Peyer's patch (tissue), 4 donors: ENCODE results near the gene SYNGR1. TPM values are rescaled to one million over a fixed set of nuclear protein-coding genes. Genes with fewer than 3 reads are reported as not detected.

ENCODE experiments used
- DNase-seq, 3 donors: peaks; one replicate each; pipeline ENCODE4 v3.0.0-alpha.2; 2017 to 2019
- H3K27ac ChIP-seq, 4 donors: fragments of 200-600 bp; sonication (generic); one replicate each; pipeline ENCODE4 v1.5.1; 2016 to 2019
- H3K27me3 ChIP-seq, 2 donors: fragments of 200-600 bp; sonication (generic); one replicate each; pipeline ENCODE4 v1.5.1; 2019
- H3K36me3 ChIP-seq, 3 donors: fragments of 200-600 bp; sonication (generic); one replicate each; pipeline ENCODE4 v1.5.1; 2016 to 2019
- H3K4me1 ChIP-seq, 4 donors: fragments of 200-600 bp; sonication (generic); one replicate each; pipeline ENCODE4 v1.5.1; 2016 to 2019
- H3K4me3 ChIP-seq, 4 donors: fragments of 200-600 bp; sonication (generic); 1 replicate in 3 of 4; 2 replicates in 1 of 4; pipeline ENCODE4 v1.5.1; 2016 to 2019; ENCODE audit warnings: mild to moderate bottlenecking in 1 of 4
- H3K9me3 ChIP-seq, 4 donors: fragments of 200-600 bp; sonication (generic); one replicate each; pipeline ENCODE4 v1.5.1; 2016 to 2019; ENCODE audit warnings: mild to moderate bottlenecking in 1 of 4
- POLR2A ChIP-seq, 2 donors: fragments of 450-650 bp; IDR thresholded peaks; one replicate each; pipeline ENCODE4 v1.5.1; 2017; ENCODE audit warnings: antibody characterized with exemption in 2 of 2, mild to moderate bottlenecking in 2 of 2, moderate library complexity in 2 of 2
- total RNA-seq, 4 donors: library from RNA; depleted of rRNA; stranded (reverse); fragments of >200 nt; gene quantifications; one replicate each; pipeline ENCODE4 v1.1.0, GENCODE V29; 2016
- TF ChIP-seq, protein P1 (sequence below), 6 experiments: fragments of 450-650 bp in 4 of 6; fragments of 200-600 bp in 2 of 6; sonication (generic) in 1 of 6; IDR thresholded peaks; one replicate each; pipeline ENCODE4 v1.5.1; 2017 to 2019; ENCODE audit warnings: antibody characterized with exemption in 6 of 6, mild to moderate bottlenecking in 3 of 6, moderate library complexity in 1 of 6

The SYNGR1 gene
- total RNA-seq, 4 donors from 2014 or later, result 0.35 to 22.3 (median 2.5) TPM

DNA sequence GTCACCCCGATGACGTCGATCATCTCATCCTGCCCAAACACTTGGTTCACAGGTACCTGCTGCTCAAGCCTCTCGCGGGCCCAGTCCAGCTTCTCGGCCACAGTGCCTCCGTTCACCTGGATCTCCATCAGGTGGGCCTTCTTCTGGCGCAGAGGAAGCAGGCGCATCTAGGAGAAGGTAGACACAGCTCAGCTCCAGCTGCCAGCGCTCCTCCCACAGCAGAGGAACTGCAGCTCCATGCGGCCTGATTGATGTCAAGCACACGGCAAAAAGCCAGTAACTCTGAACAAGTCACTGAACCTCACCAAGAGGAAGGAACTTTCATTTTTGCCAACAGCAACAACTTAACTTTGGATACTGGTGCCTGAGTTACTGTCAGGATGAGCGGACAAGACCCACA, 34.4 kb upstream of the SYNGR1 start:
- Histone ChIP-seq H3K36me3 (peaks cover 0 to 66% (median 5%) of the 10 kb centered on the region in 3 donors), H3K9me3 (no peaks in the 10 kb centered on the region), H3K27ac (no peak overlapping the region), H3K4me1 (peaks cover 5 to 37% (median 25%) of the 10 kb centered on the region in 4 donors), H3K27me3 (no peaks in the 10 kb centered on the region), H3K4me3 (no peak overlapping the region)
- DNase-seq, result peak in 1 of 3 donors; percentile 36
- TF ChIP-seq, protein P1, sequence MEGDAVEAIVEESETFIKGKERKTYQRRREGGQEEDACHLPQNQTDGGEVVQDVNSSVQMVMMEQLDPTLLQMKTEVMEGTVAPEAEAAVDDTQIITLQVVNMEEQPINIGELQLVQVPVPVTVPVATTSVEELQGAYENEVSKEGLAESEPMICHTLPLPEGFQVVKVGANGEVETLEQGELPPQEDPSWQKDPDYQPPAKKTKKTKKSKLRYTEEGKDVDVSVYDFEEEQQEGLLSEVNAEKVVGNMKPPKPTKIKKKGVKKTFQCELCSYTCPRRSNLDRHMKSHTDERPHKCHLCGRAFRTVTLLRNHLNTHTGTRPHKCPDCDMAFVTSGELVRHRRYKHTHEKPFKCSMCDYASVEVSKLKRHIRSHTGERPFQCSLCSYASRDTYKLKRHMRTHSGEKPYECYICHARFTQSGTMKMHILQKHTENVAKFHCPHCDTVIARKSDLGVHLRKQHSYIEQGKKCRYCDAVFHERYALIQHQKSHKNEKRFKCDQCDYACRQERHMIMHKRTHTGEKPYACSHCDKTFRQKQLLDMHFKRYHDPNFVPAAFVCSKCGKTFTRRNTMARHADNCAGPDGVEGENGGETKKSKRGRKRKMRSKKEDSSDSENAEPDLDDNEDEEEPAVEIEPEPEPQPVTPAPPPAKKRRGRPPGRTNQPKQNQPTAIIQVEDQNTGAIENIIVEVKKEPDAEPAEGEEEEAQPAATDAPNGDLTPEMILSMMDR (IDR thresholded peaks at IDR 0.05), result no peak

DNA sequence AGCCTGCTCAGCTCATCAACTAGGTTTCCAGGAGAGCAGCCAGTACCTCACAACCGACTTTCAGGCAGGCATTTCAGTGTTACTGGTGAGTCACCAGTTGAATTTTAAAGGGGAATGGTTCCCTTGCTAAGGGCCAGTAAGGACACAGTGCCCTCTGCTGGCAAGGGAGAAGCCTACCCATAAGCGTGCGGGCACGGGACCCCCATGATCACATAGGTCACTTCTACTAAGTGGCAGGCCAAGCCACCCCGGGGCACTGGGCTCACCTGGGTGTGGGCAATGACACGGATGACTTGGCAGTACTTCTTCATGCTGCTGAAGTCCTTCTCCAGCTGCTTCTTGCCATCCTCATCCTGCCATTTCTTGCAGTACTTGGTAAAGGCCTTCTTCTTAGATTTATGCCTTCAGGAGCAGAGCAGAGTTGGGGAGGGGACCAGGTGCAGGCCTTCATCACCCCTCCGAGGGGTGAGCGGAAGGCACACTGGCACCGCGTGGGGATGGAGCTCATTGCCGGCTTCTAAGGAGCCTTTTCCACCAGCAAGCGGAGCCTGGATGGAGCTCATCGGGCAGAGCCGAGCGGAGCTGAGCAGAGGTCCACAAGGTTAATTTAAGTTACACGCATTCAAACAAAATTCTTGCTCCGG, 33.2 kb upstream of the SYNGR1 start:
- peaks cover 0 to 63% (median 5%) of the 10 kb centered on the region in 3 donors for H3K36me3 ChIP-seq
- peak overlapping the region in 2 of 4 donors; percentile 18 to 20 for H3K4me3 ChIP-seq
- peaks cover 5 to 37% (median 25%) of the 10 kb centered on the region in 4 donors for H3K4me1 ChIP-seq
- DNase-seq, result peak; percentile 73 to 84 (median 75)
- no peaks in the 10 kb centered on the region for H3K9me3 ChIP-seq
- no peaks in the 10 kb centered on the region for H3K27me3 ChIP-seq
- peak overlapping the region in 3 of 4 donors; percentile 38 to 89 (median 45) for H3K27ac ChIP-seq
- TF ChIP-seq POLR2A (IDR thresholded peaks at IDR 0.05), result no peak
- TF ChIP-seq, protein P1 (IDR thresholded peaks at IDR 0.05), result peak; percentile 75 to 86 (median 79)

DNA sequence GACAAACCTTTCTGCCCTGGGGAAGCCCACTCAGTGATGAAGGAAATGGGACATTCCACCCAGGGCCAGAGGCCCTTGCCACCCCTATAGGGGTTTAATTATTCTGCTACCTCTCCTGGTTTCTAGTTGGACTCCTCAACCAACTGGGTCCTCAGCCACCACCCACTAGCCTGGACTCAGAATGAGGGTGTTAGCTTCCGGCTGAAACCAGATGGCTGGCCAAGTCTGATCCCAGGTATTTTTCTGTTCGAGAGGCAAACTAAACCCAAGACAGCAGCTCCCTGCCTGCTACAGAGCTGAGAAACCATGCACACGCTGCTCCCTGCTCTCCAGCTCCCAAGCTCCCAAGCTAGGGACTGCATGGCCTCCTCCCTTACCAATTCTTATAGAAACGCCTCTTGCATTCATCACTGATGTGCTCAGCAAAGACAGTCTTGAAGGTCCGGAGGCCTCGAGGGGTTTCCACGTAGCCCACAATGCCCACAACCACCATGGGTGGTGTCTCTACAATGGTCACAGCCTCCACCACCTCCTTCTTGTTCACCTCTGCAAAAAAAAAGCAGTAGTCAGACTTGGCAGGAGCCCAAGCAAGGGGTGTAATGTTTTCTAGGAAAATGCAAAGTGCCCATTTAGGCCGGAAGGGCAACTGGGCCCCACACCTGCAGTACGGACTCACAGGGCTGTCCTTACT, 32.6 kb upstream of the SYNGR1 start:
- peak; percentile 46 to 74 (median 57) for DNase-seq
- Histone ChIP-seq H3K27ac (peak overlapping the region; percentile 89 to 99 (median 94)), H3K27me3 (no peaks in the 10 kb centered on the region), H3K9me3 (no peaks in the 10 kb centered on the region), H3K36me3 (peaks cover 0 to 57% (median 5%) of the 10 kb centered on the region in 3 donors), H3K4me1 (peaks cover 5 to 37% (median 25%) of the 10 kb centered on the region in 4 donors), H3K4me3 (peak overlapping the region in 3 of 4 donors; percentile 18 to 73 (median 69))
- TF ChIP-seq, protein P1 (IDR thresholded peaks at IDR 0.05), result no peak
- no peak for TF ChIP-seq POLR2A (IDR thresholded peaks at IDR 0.05)

DNA sequence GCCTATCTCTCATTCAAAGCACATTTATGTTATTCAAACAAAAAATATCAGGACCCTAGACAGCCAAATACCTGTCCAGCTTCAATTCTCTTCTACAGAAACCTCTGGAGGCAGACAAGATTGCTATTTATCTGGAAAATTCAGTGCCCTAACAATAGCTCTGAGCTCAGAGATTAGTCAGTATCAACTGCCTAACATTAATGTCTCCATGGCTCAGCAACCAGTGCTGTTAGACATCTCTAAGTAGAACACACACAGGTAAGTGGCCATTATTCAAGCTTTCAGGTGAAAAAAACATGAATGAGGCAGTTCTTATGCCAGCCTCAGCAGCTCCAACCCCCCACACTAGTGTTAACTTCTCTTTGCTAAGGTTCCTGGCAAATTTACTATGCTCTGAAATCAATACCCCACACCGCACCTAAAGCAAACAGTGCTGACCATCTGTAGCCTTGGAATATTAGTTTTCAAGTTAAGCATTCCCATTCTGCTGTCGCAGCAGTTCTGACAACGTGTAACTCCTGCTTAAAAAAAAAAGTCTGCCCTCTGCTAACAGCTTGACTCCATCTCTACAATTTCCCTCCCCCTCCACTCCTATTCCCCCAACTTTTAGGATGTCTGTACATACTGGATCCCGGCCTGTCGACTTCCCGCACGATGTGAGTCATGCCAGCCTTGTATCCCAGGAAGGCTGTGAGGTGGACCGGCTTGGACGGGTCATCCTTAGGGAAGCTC, 31.9 kb upstream of the SYNGR1 start:
- Histone ChIP-seq H3K36me3 (peaks cover 0 to 50% (median 5%) of the 10 kb centered on the region in 3 donors), H3K27ac (peak overlapping the region; percentile 89 to 99 (median 94)), H3K4me1 (peaks cover 5 to 37% (median 25%) of the 10 kb centered on the region in 4 donors), H3K27me3 (no peaks in the 10 kb centered on the region), H3K4me3 (peak overlapping the region; percentile 68 to 77 (median 71)), H3K9me3 (no peaks in the 10 kb centered on the region)
- peak in 1 of 3 donors; percentile 48 for DNase-seq
- no peak for TF ChIP-seq POLR2A (IDR thresholded peaks at IDR 0.05)
- TF ChIP-seq, protein P1 (IDR thresholded peaks at IDR 0.05), result no peak

DNA sequence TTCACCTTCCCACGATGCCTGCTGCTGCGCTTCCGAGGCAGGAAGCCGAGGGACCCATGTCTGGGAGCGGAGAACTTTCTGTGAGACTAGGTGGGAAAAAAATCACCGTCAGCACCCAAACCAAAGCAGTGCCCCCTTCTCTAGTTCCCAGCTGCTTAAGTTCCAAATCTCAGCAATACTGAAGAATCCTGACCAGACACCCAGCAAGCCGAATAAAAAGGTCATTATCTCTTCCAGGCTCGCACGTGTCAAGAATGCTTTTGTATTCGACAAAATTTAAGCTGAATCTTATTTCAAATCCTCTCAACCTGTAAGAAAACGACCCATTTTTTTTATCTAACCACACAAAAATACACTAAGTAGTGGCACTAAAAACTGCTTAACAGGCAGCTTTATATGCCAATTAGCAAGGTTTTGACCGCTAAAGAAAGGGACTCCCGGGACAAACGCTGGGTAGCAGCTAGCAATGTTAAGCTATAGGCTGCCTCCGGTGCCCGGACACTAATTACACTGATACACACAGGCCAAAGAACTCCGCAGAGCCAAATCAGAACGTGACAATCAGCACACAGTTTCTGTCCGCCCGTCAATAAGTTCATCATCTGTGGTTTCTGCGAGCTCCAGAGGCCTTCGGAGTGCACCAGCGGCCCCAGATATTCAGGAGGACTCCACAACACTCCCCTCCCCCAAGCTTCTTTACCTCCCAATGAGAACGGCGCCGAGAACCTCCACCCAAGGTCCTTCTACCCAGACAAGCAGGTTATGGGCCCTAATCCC, 31.1 kb upstream of the SYNGR1 start:
- Histone ChIP-seq H3K4me3 (peak overlapping the region; percentile 68 to 77 (median 71)), H3K4me1 (peaks cover 5 to 37% (median 25%) of the 10 kb centered on the region in 4 donors)
- peak; percentile 49 to 69 (median 68) for DNase-seq

More for the DNA sequence above, 31.1 kb upstream of the SYNGR1 start:
- peak overlapping the region; percentile 89 to 99 (median 94) for H3K27ac ChIP-seq
- no peaks in the 10 kb centered on the region for H3K9me3 ChIP-seq
- no peaks in the 10 kb centered on the region for H3K27me3 ChIP-seq
- peaks cover 0 to 42% (median 5%) of the 10 kb centered on the region in 3 donors for H3K36me3 ChIP-seq
- TF ChIP-seq POLR2A (IDR thresholded peaks at IDR 0.05), result no peak
- TF ChIP-seq, protein P1 (IDR thresholded peaks at IDR 0.05), result no peak
